Spleen (tissue), 7 donors: Measurements from ENCODE around the gene TSPAN1.

Experiments
- CTCF ChIP-seq, 11 experiments: fragments of 200-600 bp in 7 of 11; fragments of 450-650 bp in 4 of 11; sonication (generic) in 4 of 11; IDR thresholded peaks in 8 of 11; conservative IDR thresholded peaks in 3 of 11; 1 replicate in 7 of 11; 2 replicates in 4 of 11; pipeline versions ENCODE4 v1.4.0 to v1.8.0; 2016 to 2021; ENCODE audit warnings: antibody characterized with exemption in 11 of 11, inconsistent platforms in 4 of 11, mild to moderate bottlenecking in 1 of 11
- POLR2A ChIP-seq, 3 donors: fragments of 450-650 bp; IDR thresholded peaks; one replicate each; pipeline ENCODE4 v1.5.1; 2017; ENCODE audit warnings: antibody characterized with exemption in 3 of 3, mild to moderate bottlenecking in 1 of 3
- donor health status: DM: no; HTN: no; CAD: no; lungs with moderate emphysema.
- donor health status: DM: no; HTN: no; CAD: no.
- donor health status: DM: no; HTN: no; CAD: no.

DNA sequence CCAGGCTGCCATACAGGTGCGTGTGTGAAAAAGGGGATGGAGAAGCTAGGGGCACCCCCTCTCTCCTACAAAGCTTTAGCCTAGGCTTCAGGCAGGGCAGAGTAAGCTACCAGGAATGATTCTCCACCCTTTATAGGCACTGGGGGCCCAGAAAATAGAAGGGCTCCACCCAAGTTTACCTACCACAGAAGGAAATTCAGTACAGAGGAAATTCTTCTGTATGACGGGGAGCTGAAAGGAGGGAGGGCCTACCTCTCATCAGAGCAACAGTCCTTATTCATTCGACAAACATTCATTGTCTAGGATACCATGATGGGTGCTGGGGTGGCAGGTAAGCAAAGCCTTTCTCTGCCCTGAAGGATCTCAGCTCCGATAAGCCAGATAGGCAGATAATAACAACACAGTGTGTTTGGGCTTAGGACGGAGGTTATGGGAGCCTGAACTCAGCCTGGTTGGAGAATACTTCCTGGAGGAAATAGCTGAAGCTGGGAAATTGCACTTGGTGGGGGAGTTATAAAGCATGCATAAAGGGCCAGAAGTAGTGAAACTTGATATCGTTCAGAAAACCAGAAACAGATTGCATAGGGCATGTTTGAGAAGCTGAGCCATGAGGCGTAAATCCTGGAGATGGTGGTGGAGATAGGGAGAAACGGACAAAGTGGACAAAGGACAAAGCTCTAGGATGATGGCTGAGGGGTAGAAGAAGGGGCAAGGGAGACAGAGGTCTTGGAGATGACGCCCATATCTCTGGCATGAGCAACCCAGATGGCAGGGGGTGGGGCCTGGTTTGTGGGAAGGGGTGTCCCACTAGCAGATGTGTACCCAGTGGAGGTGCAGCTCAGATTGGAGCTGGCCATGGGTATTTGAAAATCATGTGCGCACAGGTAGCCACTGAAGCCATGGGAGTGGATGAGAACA is 6.7 kb downstream of the TSPAN1 start:
- TF ChIP-seq CTCF (IDR thresholded peaks at IDR 0.05 in 8 of 11, conservative IDR thresholded peaks at IDR 0.05 in 3 of 11) (no peak), POLR2A (IDR thresholded peaks at IDR 0.05) (no peak)
